Activated CD4-positive, alpha-beta T cell treated with anti-CD3 and anti-CD28 coated beads, Interleukin-2, amount 50 U/mL, for 1 hour (primary cell): ENCODE data around the gene MARCO.
"Not testable (repeated sequence)": the region's sequence is repeated elsewhere in the genome, so short reads cannot be mapped to it uniquely, and the experiment has no call there.

ENCODE experiments used
- DNase-seq: peaks from one replicate; pipeline ENCODE4 v3.0.0-alpha.2; 2020

The MARCO gene

GRCh38 chr2:119009110-119009509 is 67.1 kb downstream of the MARCO start:
- DNase-seq: no peak

GRCh38 chr2:119010336-119010735 is 68.3 kb downstream of the MARCO start:
- DNase-seq: no peak

GRCh38 chr2:119011162-119011909 is 69.3 kb downstream of the MARCO start:
- no peak for DNase-seq

GRCh38 chr2:119011910-119012209 is 69.9 kb downstream of the MARCO start:
- no peak for DNase-seq

- no peak for DNase-seq
These were observed 70.6 kb downstream of the MARCO start for GRCh38 chr2:119012345-119013301.

GRCh38 chr2:119013671-119014070 is 71.7 kb downstream of the MARCO start:
- DNase-seq: no peak

GRCh38 chr2:119015845-119016244 is 73.9 kb downstream of the MARCO start:
- DNase-seq: no peak

- DNase-seq: no peak
These were observed 77.5 kb downstream of the MARCO start for GRCh38 chr2:119019521-119019920.

- DNase-seq: no peak
These were observed 80.7 kb downstream of the MARCO start for GRCh38 chr2:119022678-119023077.

GRCh38 chr2:119023534-119023933 is 81.5 kb downstream of the MARCO start:
- no peak for DNase-seq

GRCh38 chr2:119024152-119024551 is 82.2 kb downstream of the MARCO start:
- DNase-seq: no peak

GRCh38 chr2:119024568-119024967 is 82.6 kb downstream of the MARCO start:
- DNase-seq: no peak

GRCh38 chr2:119025013-119025412 is 83.0 kb downstream of the MARCO start:
- DNase-seq: no peak

- DNase-seq: no peak
These were observed 83.9 kb downstream of the MARCO start for GRCh38 chr2:119025762-119026351.

GRCh38 chr2:119026890-119027289 is 84.9 kb downstream of the MARCO start:
- DNase-seq: no peak

GRCh38 chr2:119028327-119029174 is 86.6 kb downstream of the MARCO start:
- no peak for DNase-seq

- no peak for DNase-seq
These were observed 87.3 kb downstream of the MARCO start for GRCh38 chr2:119029297-119029696.

GRCh38 chr2:119037922-119038321 is 95.9 kb downstream of the MARCO start:
- DNase-seq: not testable (repeated sequence)

GRCh38 chr2:119040730-119041129 is 98.7 kb downstream of the MARCO start:
- no peak for DNase-seq
